Measurements from ENCODE around the gene DCTN3.

The DCTN3 gene

DNA sequence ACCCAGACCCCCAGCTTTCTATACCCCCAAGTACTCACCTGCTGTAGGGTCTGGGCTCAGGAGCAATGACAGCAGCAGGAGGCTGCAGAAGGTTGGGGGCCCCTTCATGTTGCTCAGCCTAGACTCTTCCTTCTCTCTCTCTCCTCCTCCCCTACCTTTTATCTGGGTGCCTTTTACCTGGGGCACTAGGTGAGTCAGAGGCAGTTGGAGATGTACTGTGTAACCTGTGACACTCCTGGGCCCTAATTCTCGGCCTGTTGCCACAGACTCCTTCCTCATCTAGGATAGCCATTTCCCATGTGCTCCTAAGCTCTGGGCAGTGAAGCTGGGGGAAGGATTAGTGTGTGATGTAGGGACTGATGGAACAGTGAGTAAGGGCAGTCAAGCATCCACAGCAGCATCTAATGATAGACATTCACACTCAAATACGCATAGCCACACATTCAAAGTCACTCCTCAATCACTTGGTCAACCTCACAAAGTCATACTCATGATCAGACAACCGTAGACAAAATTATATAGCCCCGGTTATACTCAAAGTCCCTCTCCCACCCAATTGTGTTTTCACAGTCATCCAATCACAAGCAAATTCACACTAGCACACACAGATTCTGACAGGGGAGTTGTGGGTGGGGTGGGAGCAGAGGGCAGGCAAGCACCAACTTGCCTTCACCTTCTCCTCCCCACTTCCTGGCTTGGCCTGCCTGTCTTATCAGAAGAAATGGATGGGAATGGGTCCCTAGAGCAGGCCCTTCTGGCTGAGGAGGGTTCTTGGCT is 42.4 kb upstream of the DCTN3 start, which contains the start of gene CCL27:
Gene CCL27, minus strand, starts transcription at position 132 of the 777 bp plus-strand sequence. Its CDS starts 24 bp downstream, at position 108.
- peaks cover 0 to 18% (median 15%) of the 10 kb centered on the region in 4 experiments for H3K4me1 ChIP-seq (ENCODE audit: control extremely low read depth in 1 of 4, control insufficient read depth in 4 of 4, insufficient read depth in 4 of 4, low read length in 3 of 4)
- POLR2A ChIA-PET, result no interaction called here

DNA sequence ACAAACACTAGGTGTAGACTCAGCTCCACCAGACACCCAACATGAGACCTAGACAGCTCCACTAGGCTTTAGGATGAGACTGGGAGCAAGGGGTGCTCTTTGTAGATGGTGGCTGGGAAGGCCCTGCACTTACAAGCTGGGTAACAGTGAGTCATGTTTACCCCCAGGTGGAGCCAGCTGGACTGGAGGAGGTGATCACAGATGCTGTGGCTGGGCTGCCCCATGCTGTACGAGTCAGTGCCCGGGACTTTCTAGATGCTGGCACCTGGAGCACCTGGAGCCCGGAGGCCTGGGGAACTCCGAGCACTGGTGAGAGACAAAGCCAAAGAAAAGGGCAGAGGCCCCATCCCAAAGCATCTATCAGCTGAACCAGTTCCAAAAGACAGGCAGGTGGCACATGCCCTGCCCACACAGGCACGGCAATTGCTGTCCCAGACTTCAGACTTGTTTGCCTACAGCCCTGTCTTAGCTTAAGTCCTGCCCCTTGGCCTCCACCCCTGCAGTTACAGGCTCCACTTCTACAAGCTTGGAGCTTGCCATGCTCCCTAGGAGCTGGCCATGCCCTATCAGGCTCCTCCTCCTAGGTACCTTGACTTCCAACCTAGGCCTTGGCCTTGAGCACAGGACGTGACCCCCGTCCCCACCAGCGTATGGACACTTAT is 39.4 kb upstream of the DCTN3 start:
- 94% methylated on average over 6 of the region's 8 CpGs for WGBS (ENCODE audit: insufficient coverage)

More for the DNA sequence above, 42.4 kb upstream of the DCTN3 start, which contains the start of gene CCL27:
- 100% methylated on average over 3 of the region's 4 CpGs for WGBS (ENCODE audit: insufficient coverage)
- no peak for DNase-seq
- CTCF ChIA-PET, result interaction anchor here (1.1 to 10.6 kb wide), 12 partner anchors 9 to 42 kb away, joined by 3 to 96 read pairs (median 6); partner anchors contain the start of genes DCTN3, GALT, IL11RA and SIGMAR1
- Histone ChIP-seq H3K27ac (ENCODE audit: insufficient read depth in 1 of 2, low read depth in 1 of 2, low read length in 2 of 2, poor library complexity in 1 of 2, severe bottlenecking in 2 of 2) (no peak within 1 kb of the TSS), H3K4me3 (ENCODE audit: control insufficient read depth in 1 of 7, extremely low read depth in 1 of 7, insufficient read depth in 4 of 7, low read depth in 2 of 7, low read length in 6 of 7) (no peak within 1 kb of the TSS), H3K9me3 (ENCODE audit: control extremely low read depth in 1 of 5, control insufficient read depth in 4 of 5, insufficient read depth in 2 of 5, low read depth in 1 of 5, low read length in 4 of 5) (no peaks in the 10 kb centered on the region), H3K36me3 (ENCODE audit: control insufficient read depth in 4 of 4, insufficient read depth in 4 of 4, low read length in 3 of 4) (peaks cover 0 to 7% (median 1%) of the 10 kb centered on the region in 4 experiments), H3K27me3 (replicated peaks in 2 of 5; ENCODE audit: control insufficient read depth in 4 of 5, insufficient read depth in 5 of 5, low read length in 4 of 5) (peaks cover 0 to 2% (median 0%) of the 10 kb centered on the region in 5 experiments)

DNA sequence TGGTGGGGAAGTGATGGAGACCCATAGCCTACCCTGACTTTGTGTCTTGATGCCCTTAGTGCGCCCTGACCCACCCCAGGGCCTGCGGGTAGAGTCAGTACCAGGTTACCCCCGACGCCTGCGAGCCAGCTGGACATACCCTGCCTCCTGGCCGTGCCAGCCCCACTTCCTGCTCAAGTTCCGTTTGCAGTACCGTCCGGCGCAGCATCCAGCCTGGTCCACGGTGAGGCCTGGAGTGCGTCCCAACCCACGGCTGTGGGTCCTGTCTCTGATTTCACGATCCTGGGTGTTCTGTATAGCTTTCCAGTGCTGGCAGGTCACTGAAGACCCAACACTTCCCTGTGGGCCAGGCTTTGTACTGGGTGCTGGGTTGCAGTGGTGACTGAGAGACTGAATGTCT is 38.2 kb upstream of the DCTN3 start:
- peaks cover 0 to 5% (median 4%) of the 10 kb centered on the region in 4 experiments for H3K4me1 ChIP-seq (ENCODE audit: control extremely low read depth in 1 of 4, control insufficient read depth in 4 of 4, insufficient read depth in 4 of 4, low read length in 3 of 4)
- DNase-seq, result no peak
- 95% methylated on average over 14 of the region's 14 CpGs for WGBS (ENCODE audit: insufficient coverage)
- no peak overlapping the region for H3K27ac ChIP-seq (ENCODE audit: insufficient read depth in 1 of 2, low read depth in 1 of 2, low read length in 2 of 2, poor library complexity in 1 of 2, severe bottlenecking in 2 of 2)
- POLR2A ChIA-PET, result no interaction called here
- H3K27me3 ChIP-seq (replicated peaks in 2 of 5; ENCODE audit: control insufficient read depth in 4 of 5, insufficient read depth in 5 of 5, low read length in 4 of 5), result no peaks in the 10 kb centered on the region
- CTCF ChIA-PET, result interaction anchor here (2.1 to 10.6 kb wide), 2 partner anchors 13 to 23 kb away, joined by 6 to 96 read pairs; partner anchors contain the start of gene GALT
- H3K9me3 ChIP-seq (ENCODE audit: control extremely low read depth in 1 of 5, control insufficient read depth in 4 of 5, insufficient read depth in 2 of 5, low read depth in 1 of 5, low read length in 4 of 5), result no peaks in the 10 kb centered on the region
- peaks cover 0 to 7% (median 1%) of the 10 kb centered on the region in 4 experiments for H3K36me3 ChIP-seq (ENCODE audit: control insufficient read depth in 4 of 4, insufficient read depth in 4 of 4, low read length in 3 of 4)
- H3K4me3 ChIP-seq (ENCODE audit: control insufficient read depth in 1 of 7, extremely low read depth in 1 of 7, insufficient read depth in 4 of 7, low read depth in 2 of 7, low read length in 6 of 7), result no peak overlapping the region

More for the DNA sequence above, 39.4 kb upstream of the DCTN3 start:
- Histone ChIP-seq H3K36me3 (ENCODE audit: control insufficient read depth in 4 of 4, insufficient read depth in 4 of 4, low read length in 3 of 4) (peaks cover 0 to 7% (median 1%) of the 10 kb centered on the region in 4 experiments), H3K27ac (ENCODE audit: insufficient read depth in 1 of 2, low read depth in 1 of 2, low read length in 2 of 2, poor library complexity in 1 of 2, severe bottlenecking in 2 of 2) (no peak overlapping the region), H3K4me3 (ENCODE audit: control insufficient read depth in 1 of 7, extremely low read depth in 1 of 7, insufficient read depth in 4 of 7, low read depth in 2 of 7, low read length in 6 of 7) (no peak overlapping the region), H3K27me3 (replicated peaks in 2 of 5; ENCODE audit: control insufficient read depth in 4 of 5, insufficient read depth in 5 of 5, low read length in 4 of 5) (peaks cover 0 to under 1% (median 0%) of the 10 kb centered on the region in 5 experiments), H3K4me1 (ENCODE audit: control extremely low read depth in 1 of 4, control insufficient read depth in 4 of 4, insufficient read depth in 4 of 4, low read length in 3 of 4) (peaks cover 0 to 4% (median 3%) of the 10 kb centered on the region in 4 experiments), H3K9me3 (ENCODE audit: control extremely low read depth in 1 of 5, control insufficient read depth in 4 of 5, insufficient read depth in 2 of 5, low read depth in 1 of 5, low read length in 4 of 5) (no peaks in the 10 kb centered on the region)
- ChIA-PET CTCF (interaction anchor here (1.5 to 10.6 kb wide), 3 partner anchors 14 to 24 kb away, joined by 6 to 96 read pairs (median 7); partner anchors contain the start of gene GALT), POLR2A (interaction anchor here (1.2 kb wide), 1 partner anchor 1457 kb away, joined by 3 read pairs; no protein-coding TSS in a partner anchor)
- DNase-seq, result no peak

DNA sequence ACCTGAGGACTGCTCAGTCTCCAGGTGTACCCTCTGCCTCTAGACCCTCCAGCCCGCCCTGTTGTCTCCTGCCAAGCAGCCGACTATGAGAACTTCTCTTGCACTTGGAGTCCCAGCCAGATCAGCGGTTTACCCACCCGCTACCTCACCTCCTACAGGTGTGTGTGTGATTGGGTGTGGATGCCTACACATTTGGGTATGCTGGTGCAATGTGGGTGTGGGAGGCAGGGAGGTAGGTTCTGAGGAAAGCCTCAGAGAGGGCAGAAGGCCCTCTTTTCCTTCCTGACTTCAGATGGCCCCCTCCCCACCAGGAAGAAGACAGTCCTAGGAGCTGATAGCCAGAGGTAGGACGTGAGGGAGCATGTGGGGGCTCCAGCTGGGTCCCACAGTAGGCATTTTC is 36.7 kb upstream of the DCTN3 start:
- Histone ChIP-seq H3K4me1 (ENCODE audit: control extremely low read depth in 1 of 4, control insufficient read depth in 4 of 4, insufficient read depth in 4 of 4, low read length in 3 of 4) (peaks cover 0 to 19% (median 17%) of the 10 kb centered on the region in 4 experiments), H3K27ac (ENCODE audit: insufficient read depth in 1 of 2, low read depth in 1 of 2, low read length in 2 of 2, poor library complexity in 1 of 2, severe bottlenecking in 2 of 2) (no peak overlapping the region), H3K4me3 (ENCODE audit: control insufficient read depth in 1 of 7, extremely low read depth in 1 of 7, insufficient read depth in 4 of 7, low read depth in 2 of 7, low read length in 6 of 7) (no peak overlapping the region), H3K27me3 (replicated peaks in 2 of 5; ENCODE audit: control insufficient read depth in 4 of 5, insufficient read depth in 5 of 5, low read length in 4 of 5) (no peaks in the 10 kb centered on the region), H3K36me3 (ENCODE audit: control insufficient read depth in 4 of 4, insufficient read depth in 4 of 4, low read length in 3 of 4) (peaks cover 0 to 7% (median under 1%) of the 10 kb centered on the region in 4 experiments), H3K9me3 (ENCODE audit: control extremely low read depth in 1 of 5, control insufficient read depth in 4 of 5, insufficient read depth in 2 of 5, low read depth in 1 of 5, low read length in 4 of 5) (no peaks in the 10 kb centered on the region)
- POLR2A ChIA-PET, result no interaction called here
- WGBS (ENCODE audit: insufficient coverage), result 100% methylated on average over 2 of the region's 5 CpGs
- DNase-seq, result no peak
- CTCF ChIA-PET, result interaction anchor here (0.8 to 10.6 kb wide), 3 partner anchors 11 to 39 kb away, joined by 3 to 96 read pairs (median 3); partner anchors contain the start of gene GALT

DNA sequence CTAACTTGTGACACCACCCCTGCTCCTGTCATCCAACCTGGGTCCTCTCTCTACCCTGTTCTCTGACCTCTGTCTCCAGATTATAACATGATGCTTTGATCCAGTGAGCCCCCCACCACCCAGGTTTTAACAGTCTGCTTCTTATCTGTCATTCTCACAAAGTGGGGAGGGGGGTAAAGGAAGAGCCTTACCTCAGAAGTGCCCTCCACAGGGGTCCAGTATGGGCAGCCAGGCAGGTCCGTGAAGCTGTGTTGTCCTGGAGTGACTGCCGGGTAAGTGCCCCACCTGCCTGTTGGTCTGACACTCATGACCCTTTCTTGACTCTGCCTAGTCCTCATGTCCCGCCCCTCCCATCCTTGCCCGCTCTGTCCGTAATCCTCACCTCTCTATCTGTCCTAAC is 35.1 kb upstream of the DCTN3 start:
- 85% methylated on average over 5 of the region's 5 CpGs for WGBS (ENCODE audit: insufficient coverage)
- no peaks in the 10 kb centered on the region for H3K27me3 ChIP-seq (replicated peaks in 2 of 5; ENCODE audit: control insufficient read depth in 4 of 5, insufficient read depth in 5 of 5, low read length in 4 of 5)
- CTCF ChIA-PET, result interaction anchor here (10.6 kb wide), 1 partner anchor 9 kb away, joined by 96 read pairs; the partner anchor contains the start of gene GALT
- peaks cover 0 to 20% (median 18%) of the 10 kb centered on the region in 4 experiments for H3K4me1 ChIP-seq (ENCODE audit: control extremely low read depth in 1 of 4, control insufficient read depth in 4 of 4, insufficient read depth in 4 of 4, low read length in 3 of 4)
- no peak overlapping the region for H3K27ac ChIP-seq (ENCODE audit: insufficient read depth in 1 of 2, low read depth in 1 of 2, low read length in 2 of 2, poor library complexity in 1 of 2, severe bottlenecking in 2 of 2)
- POLR2A ChIA-PET, result no interaction called here
- peaks cover 0 to 11% (median 7%) of the 10 kb centered on the region in 4 experiments for H3K36me3 ChIP-seq (ENCODE audit: control insufficient read depth in 4 of 4, insufficient read depth in 4 of 4, low read length in 3 of 4)
- H3K4me3 ChIP-seq (ENCODE audit: control insufficient read depth in 1 of 7, extremely low read depth in 1 of 7, insufficient read depth in 4 of 7, low read depth in 2 of 7, low read length in 6 of 7), result no peak overlapping the region
- no peak for DNase-seq
- H3K9me3 ChIP-seq (ENCODE audit: control extremely low read depth in 1 of 5, control insufficient read depth in 4 of 5, insufficient read depth in 2 of 5, low read depth in 1 of 5, low read length in 4 of 5), result no peaks in the 10 kb centered on the region

DNA sequence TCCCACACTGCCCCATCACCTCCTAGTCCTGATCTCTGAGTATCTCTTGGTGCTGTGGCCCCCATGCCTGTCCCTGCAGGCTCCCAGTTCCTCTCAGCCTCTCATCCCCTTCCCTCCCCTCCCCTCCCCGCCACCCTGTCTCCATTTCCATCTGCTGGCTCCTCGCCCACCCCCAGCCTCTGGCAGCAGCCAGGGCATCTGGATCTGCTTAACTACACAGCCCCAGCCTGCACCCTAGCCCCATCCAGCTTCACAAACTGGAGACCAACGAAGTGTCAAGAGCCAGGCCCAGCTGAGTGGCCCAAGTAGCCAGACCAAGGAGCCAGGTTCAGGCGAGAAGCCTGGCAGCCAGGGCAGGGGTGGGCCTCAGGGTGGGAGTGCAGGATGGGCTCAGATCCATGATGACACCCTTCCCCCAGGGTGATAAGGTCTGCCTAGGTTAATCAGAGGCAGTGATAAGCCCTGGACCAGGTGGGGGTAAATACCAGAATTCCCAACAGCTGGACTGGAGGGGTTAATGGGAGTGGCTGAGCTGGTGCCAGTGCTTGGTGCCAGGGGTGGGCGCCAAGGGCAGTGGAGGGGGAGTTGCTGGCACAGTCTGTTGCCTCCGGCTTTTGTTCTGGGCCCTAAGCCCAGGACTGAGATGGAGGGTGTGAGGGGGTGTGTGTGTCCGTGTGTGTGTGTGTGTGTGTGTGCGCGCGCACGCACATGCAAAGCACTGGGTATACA is 34.2 kb upstream of the DCTN3 start:
- POLR2A ChIA-PET, result no interaction called here
- no peaks in the 10 kb centered on the region for H3K27me3 ChIP-seq (replicated peaks in 2 of 5; ENCODE audit: control insufficient read depth in 4 of 5, insufficient read depth in 5 of 5, low read length in 4 of 5)
- CTCF ChIA-PET, result interaction anchor here (1.4 to 2.0 kb wide), 2 partner anchors 9 to 153 kb away, joined by 3 to 6 read pairs; no protein-coding TSS in a partner anchor
- DNase-seq, result no peak
- H3K4me3 ChIP-seq (ENCODE audit: control insufficient read depth in 1 of 7, extremely low read depth in 1 of 7, insufficient read depth in 4 of 7, low read depth in 2 of 7, low read length in 6 of 7), result no peak overlapping the region
- H3K4me1 ChIP-seq (ENCODE audit: control extremely low read depth in 1 of 4, control insufficient read depth in 4 of 4, insufficient read depth in 4 of 4, low read length in 3 of 4), result peaks cover 0 to 24% (median 19%) of the 10 kb centered on the region in 4 experiments
- no peak overlapping the region for H3K27ac ChIP-seq (ENCODE audit: insufficient read depth in 1 of 2, low read depth in 1 of 2, low read length in 2 of 2, poor library complexity in 1 of 2, severe bottlenecking in 2 of 2)
- peaks cover 0 to 20% (median 8%) of the 10 kb centered on the region in 4 experiments for H3K36me3 ChIP-seq (ENCODE audit: control insufficient read depth in 4 of 4, insufficient read depth in 4 of 4, low read length in 3 of 4)
- no peaks in the 10 kb centered on the region for H3K9me3 ChIP-seq (ENCODE audit: control extremely low read depth in 1 of 5, control insufficient read depth in 4 of 5, insufficient read depth in 2 of 5, low read depth in 1 of 5, low read length in 4 of 5)
- WGBS (ENCODE audit: insufficient coverage), result 90% methylated on average over 2 of the region's 11 CpGs
